ENCODE data around the gene MCM3.

The MCM3 gene

DNA sequence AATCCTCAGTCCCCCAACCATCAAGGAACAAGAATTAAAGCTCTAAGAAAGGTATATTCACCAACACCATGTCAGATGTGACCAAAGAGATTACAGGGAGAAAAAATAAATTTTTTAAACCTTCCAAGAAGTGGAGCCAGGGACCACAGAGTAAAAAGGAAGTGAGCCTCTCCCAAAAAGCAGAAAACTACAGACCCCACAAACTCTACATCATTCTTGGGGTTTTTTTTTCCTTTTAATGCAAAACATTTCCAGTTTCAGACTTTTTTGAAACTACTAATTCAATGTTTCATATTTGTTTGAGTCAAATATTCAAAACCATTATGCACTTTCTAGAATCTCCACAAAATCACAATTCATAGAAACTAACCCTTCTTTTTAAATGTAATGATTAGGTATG is 33.4 kb downstream of the MCM3 start:
- no peaks in the 10 kb centered on the region for H3K4me1 ChIP-seq (ENCODE audit: insufficient read depth, low read length)
- H3K36me3 ChIP-seq (ENCODE audit: insufficient read depth, low read length): no peaks in the 10 kb centered on the region
- H3K9ac ChIP-seq (ENCODE audit: low read depth, low read length): no peak overlapping the region

DNA sequence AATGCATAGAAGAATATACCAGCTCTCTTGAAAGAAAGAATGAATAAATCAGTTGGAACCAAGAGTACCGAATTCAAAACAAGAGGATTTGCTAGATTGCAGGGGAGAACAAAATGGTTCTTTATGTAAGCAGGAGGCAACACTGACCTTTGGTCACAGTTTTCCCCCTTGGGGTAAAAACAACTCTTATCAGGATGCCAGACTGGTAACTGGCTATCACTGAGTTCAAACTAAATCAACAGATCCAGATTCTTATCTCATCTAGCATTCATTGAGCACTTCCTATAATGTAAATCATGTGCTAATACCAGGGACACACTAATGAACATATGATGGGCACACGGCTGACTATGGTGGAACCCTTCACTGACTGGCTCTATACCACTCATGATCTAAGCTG is 35.5 kb downstream of the MCM3 start:
- no peaks in the 10 kb centered on the region for H3K4me1 ChIP-seq (ENCODE audit: insufficient read depth, low read length)
- H3K36me3 ChIP-seq (ENCODE audit: insufficient read depth, low read length): no peaks in the 10 kb centered on the region
- H3K9me3 ChIP-seq (ENCODE audit: control insufficient read depth, insufficient read depth, low read length): no peaks in the 10 kb centered on the region
- H3K9ac ChIP-seq (ENCODE audit: low read depth, low read length): no peak overlapping the region

More for the DNA sequence above, 33.4 kb downstream of the MCM3 start:
- no peaks in the 10 kb centered on the region for H3K9me3 ChIP-seq (ENCODE audit: control insufficient read depth, insufficient read depth, low read length)

DNA sequence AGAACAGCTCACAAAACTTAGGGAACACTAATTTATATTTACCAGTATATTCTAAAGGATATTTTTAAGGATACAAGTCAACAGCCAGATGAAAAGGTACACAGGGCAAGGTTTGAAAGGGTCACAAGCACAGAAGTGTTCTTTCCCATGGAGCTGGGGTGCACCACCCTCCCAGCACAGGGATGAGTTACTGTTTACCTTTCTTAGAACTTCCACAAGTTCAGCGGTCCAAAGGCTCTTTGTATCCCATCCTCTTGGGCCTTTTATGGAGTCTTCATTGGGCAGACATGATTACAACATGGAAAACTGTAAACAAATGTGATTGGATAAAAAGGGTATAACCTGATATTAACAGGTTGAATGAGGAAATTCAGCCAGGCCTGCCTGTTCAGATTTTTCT is 39.1 kb downstream of the MCM3 start:
- Histone ChIP-seq H3K9ac (ENCODE audit: low read depth, low read length) (no peak overlapping the region), H3K4me1 (ENCODE audit: insufficient read depth, low read length) (no peaks in the 10 kb centered on the region)

DNA sequence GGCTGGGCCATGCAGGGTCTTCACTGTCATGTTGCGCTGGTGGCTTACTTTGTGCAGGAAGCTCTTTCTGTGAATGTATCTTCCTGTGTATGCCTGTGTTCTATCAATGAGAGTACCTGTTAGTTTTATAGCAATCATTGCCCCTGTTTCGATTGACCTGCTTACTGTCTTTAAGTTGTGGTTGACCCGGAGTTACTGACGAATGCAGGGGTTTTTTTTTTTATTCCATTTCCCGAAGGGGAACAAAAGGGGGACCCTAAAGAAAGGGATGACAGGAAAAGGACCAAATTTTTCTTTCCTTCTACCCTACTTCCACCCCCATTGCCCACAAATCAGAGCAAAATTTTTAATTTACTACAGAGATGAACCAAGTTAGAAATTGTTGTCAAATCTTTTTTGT is 40.1 kb downstream of the MCM3 start, which contains the start of gene IL17F:
IL17F (minus strand) TSS at position 101 of the 400 bp plus-strand sequence; CDS start at position 30, 71 bp downstream.
- H3K36me3 ChIP-seq (ENCODE audit: insufficient read depth, low read length): no peaks in the 10 kb centered on the region
- no peaks in the 10 kb centered on the region for H3K4me1 ChIP-seq (ENCODE audit: insufficient read depth, low read length)
- H3K9me3 ChIP-seq (ENCODE audit: control insufficient read depth, insufficient read depth, low read length): no peaks in the 10 kb centered on the region
- H3K9ac ChIP-seq (ENCODE audit: low read depth, low read length): no peak within 1 kb of the TSS

More for the DNA sequence above, 39.1 kb downstream of the MCM3 start:
- Histone ChIP-seq H3K36me3 (ENCODE audit: insufficient read depth, low read length) (no peaks in the 10 kb centered on the region), H3K9me3 (ENCODE audit: control insufficient read depth, insufficient read depth, low read length) (no peaks in the 10 kb centered on the region)

DNA sequence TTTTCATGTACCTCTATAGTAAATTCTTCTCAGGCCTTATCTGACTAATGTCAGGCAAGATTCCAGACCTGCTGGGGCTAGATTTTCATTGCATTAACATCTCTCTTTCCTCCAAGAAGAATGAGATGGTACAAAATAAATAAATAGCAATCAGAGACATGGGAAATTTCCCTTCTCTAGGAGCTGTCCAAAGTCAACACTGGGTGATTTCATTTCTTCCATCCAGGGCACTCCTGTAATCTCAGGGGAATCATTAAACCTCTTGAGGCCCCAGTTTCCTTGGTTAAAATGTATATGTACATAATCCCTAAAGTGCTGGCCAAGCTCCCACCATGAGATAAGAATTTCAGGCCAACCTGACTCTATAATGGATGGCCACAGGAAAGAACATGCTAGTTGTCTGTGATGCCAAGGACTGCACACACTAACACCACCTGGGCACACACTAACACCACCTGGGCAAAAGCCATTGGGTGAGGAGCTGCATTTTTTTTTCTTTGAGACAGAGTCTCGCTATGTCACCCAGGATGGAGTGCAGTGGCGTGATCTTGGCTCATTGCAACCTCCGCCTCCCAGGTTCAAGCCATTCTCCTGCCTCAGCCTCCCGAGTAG is 41.2 kb downstream of the MCM3 start:
- Histone ChIP-seq H3K9ac (ENCODE audit: low read depth, low read length) (no peak overlapping the region), H3K9me3 (ENCODE audit: control insufficient read depth, insufficient read depth, low read length) (no peaks in the 10 kb centered on the region), H3K36me3 (ENCODE audit: insufficient read depth, low read length) (no peaks in the 10 kb centered on the region), H3K4me1 (ENCODE audit: insufficient read depth, low read length) (no peaks in the 10 kb centered on the region)

DNA sequence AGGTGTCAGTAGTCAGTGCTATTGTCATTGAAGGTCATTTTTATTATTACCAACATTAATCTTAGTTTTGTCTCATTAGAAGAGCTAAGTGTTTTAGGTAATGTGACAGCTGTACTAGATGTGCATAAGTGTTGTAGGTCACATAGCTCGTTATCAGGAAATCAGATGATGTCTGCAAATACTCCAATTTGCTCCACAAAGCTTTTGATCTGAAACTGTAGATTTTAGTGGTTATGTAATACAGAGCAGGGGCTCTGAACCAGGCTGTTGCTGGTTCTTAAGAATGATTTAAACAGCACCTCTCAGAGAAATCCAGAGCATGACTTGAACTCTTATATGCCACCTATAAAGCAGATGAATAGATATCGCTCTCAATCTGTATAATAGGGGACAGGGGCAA is 42.7 kb downstream of the MCM3 start:
- Histone ChIP-seq H3K9ac (ENCODE audit: low read depth, low read length) (no peak overlapping the region), H3K4me1 (ENCODE audit: insufficient read depth, low read length) (no peaks in the 10 kb centered on the region), H3K9me3 (ENCODE audit: control insufficient read depth, insufficient read depth, low read length) (no peaks in the 10 kb centered on the region), H3K36me3 (ENCODE audit: insufficient read depth, low read length) (no peaks in the 10 kb centered on the region)

DNA sequence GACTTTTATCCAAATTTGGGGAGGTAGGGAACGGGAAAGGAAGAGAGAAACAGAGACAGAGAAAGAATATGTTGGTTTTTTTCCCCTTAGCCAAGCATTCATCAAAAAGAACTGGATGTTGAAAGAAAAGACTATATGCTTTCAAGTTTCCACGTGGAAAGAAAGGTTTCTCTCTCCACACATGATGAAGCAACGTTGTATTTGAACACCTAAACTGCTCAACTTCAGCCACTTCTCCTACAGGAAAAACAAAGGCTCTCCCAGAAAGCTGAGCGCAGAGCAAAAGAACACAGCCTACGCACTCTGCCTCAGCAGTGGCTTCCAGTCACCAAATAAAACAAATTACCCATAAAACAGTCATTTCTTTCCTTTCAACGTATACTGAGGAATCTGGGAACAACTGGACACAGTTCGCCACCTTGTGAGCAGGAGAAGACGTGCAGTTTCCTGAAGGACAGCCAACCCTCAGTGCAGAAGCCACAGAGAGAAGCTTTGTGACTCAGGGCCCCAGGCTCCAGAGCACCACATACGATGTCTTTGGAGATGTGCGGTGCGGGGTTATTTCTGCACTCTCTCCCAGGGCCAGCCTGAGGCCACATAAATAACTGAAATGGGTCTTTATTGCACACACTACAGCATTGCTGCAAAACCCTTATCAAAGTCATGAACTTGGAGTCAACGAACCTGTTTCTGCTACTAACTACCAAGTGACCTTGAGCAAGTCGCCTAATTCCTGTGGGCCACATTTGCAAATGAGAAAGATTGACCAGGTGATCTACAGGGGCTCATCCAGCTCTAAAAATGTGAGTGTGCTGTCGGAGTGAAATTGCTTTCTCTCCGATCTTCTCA is 50.3 kb downstream of the MCM3 start:
- Histone ChIP-seq H3K36me3 (ENCODE audit: insufficient read depth, low read length) (no peaks in the 10 kb centered on the region), H3K9ac (ENCODE audit: low read depth, low read length) (no peak overlapping the region), H3K4me1 (ENCODE audit: insufficient read depth, low read length) (peaks cover 5% of the 10 kb centered on the region; the same call in 1 of the 2 replicates), H3K9me3 (ENCODE audit: control insufficient read depth, insufficient read depth, low read length) (no peaks in the 10 kb centered on the region)

DNA sequence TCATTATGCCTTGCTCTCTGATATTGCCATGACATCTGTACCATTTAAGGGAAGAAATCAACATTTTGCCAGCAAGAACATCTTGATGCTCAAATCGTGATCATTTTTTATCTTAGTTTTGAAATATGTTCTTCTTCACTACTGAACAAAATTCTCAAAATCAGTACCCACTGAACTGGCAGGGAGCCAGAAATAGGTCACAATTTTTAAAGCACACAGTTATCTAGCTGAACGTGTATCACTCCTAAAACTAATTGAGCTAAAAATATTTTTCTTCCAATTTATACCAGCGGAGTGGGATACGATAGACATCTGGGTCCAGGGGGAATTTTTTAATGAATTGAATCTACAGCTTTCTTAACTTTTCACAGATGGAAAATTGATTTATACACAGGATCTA is 51.5 kb downstream of the MCM3 start:
- no peak overlapping the region for H3K9ac ChIP-seq (ENCODE audit: low read depth, low read length)
- H3K36me3 ChIP-seq (ENCODE audit: insufficient read depth, low read length): no peaks in the 10 kb centered on the region
- H3K4me1 ChIP-seq (ENCODE audit: insufficient read depth, low read length): peaks cover 5% of the 10 kb centered on the region; the same call in 1 of the 2 replicates
- no peaks in the 10 kb centered on the region for H3K9me3 ChIP-seq (ENCODE audit: control insufficient read depth, insufficient read depth, low read length)

DNA sequence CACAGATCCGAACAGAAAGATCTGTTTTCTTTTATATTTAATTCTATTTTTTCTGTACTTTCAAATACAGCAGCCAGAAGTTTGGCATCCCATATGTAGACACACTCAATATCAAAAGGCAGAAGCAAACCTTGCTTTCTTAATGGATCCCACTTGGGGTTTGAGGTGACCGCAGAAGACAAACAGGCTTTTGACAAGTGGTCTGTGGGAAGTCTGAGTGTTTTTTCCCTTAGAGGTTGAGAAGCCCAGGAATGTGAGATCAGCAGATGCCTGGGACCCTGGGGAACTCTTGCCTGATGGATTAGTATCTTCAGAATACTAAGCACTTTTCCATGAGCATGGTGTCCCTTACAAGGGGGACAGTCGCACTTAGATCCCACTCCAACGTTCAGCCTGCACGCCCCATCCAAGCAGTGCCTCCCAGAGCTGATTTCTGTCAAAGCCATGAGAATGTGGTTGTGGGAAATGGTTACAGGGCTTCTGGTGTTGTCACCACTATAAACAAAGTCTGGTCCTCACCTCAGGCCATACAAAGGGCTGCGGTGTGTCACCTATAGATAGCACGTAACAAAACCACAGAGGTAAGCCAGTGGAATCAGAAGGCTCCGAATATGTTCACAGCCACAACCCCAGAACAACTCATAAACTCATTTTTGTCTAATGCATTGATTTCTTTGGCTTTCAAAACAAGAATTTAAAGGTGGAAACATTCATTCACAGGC is 53.0 kb downstream of the MCM3 start:
- no peaks in the 10 kb centered on the region for H3K36me3 ChIP-seq (ENCODE audit: insufficient read depth, low read length)
- H3K9me3 ChIP-seq (ENCODE audit: control insufficient read depth, insufficient read depth, low read length): no peaks in the 10 kb centered on the region
- peaks cover 5% of the 10 kb centered on the region; the same call in 1 of the 2 replicates for H3K4me1 ChIP-seq (ENCODE audit: insufficient read depth, low read length)
- no peak overlapping the region for H3K9ac ChIP-seq (ENCODE audit: low read depth, low read length)

DNA sequence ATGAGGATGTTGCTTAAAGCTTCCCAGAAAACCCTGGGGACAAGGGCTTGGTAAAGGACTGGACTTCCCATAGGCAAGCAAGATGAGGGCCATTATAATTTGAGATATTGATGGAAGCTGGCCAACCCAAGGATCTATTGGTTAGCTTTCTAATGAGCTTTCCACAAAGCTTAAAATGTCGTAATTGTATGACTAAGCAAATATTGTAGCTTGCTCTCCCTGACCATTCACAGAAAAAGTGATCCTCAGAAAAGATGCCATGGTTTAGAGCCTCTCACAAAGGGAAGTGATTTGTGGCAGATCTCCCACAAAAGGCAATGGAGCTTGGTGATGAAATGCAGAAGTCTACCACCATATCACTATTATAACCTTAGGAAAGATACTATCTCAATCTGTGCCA is 53.9 kb downstream of the MCM3 start:
- no peak overlapping the region for H3K9ac ChIP-seq (ENCODE audit: low read depth, low read length)
- H3K4me1 ChIP-seq (ENCODE audit: insufficient read depth, low read length): peaks cover 5% of the 10 kb centered on the region; the same call in 1 of the 2 replicates
- H3K9me3 ChIP-seq (ENCODE audit: control insufficient read depth, insufficient read depth, low read length): no peaks in the 10 kb centered on the region
- no peaks in the 10 kb centered on the region for H3K36me3 ChIP-seq (ENCODE audit: insufficient read depth, low read length)

DNA sequence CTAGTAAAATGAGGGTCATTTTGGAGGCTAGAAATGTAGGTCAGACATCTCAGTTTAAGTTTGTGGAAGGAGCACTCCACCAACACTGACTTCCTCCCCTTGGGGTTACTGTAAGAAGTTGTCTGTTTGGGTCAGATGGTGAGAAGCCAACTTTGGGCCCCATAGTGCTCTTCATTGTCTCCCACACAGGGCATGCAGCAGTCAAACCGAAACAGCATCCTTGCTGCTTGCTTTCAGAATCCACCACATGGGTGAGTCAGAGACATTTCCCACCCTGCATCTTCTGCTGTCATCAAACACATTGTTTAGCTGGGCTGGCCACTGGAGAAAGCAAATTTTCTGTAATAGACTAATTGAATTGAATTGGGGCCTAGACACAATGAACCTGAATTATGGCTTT is 57.0 kb downstream of the MCM3 start:
- H3K9me3 ChIP-seq (ENCODE audit: control insufficient read depth, insufficient read depth, low read length): no peaks in the 10 kb centered on the region
- no peaks in the 10 kb centered on the region for H3K36me3 ChIP-seq (ENCODE audit: insufficient read depth, low read length)
- no peaks in the 10 kb centered on the region for H3K4me1 ChIP-seq (ENCODE audit: insufficient read depth, low read length)

DNA sequence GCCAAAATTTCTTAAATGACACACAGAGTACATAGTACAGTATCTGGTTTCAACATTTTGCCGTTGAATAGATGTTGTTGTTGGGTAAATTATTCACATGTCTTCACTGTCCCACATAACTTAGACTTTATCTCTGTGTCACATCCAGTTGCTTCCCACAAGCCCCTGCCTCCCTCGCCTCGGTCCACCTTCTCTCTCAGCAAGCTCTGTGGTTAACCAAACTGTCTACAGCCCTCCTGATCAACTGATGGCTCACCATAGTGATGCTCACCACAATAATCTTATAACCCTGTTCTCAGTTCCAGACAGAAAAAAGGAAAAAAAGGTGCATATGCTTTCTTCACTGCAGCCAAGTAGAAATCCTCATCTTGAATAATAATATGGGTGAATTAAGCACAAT is 63.2 kb downstream of the MCM3 start:
- no peaks in the 10 kb centered on the region for H3K4me1 ChIP-seq (ENCODE audit: insufficient read depth, low read length)
- H3K9me3 ChIP-seq (ENCODE audit: control insufficient read depth, insufficient read depth, low read length): no peaks in the 10 kb centered on the region
- H3K9ac ChIP-seq (ENCODE audit: low read depth, low read length): no peak overlapping the region
- no peaks in the 10 kb centered on the region for H3K36me3 ChIP-seq (ENCODE audit: insufficient read depth, low read length)

More for the DNA sequence above, 57.0 kb downstream of the MCM3 start:
- H3K9ac ChIP-seq (ENCODE audit: low read depth, low read length): no peak overlapping the region

DNA sequence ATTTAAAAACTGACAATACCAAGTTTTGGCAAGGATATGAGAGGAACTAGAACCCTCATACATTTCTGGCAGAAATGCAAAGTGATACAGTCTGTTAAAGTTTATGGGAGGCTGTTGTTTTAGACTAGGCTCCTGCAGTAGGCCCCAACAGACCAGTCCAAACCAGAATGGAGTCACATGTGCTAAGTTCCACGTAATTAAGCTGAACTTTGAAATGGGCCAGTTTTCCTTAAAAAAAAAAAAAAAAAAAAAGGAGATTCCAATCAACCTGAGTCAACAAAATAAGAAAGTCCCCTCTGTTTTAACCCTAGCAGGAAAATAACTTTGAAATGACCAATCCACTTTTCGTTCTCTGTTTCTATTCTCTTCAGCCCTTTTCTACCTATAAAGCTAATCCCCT is 66.8 kb downstream of the MCM3 start:
- no peak overlapping the region for H3K9ac ChIP-seq (ENCODE audit: low read depth, low read length)
- H3K9me3 ChIP-seq (ENCODE audit: control insufficient read depth, insufficient read depth, low read length): no peaks in the 10 kb centered on the region
- H3K4me1 ChIP-seq (ENCODE audit: insufficient read depth, low read length): no peaks in the 10 kb centered on the region
- no peaks in the 10 kb centered on the region for H3K36me3 ChIP-seq (ENCODE audit: insufficient read depth, low read length)

DNA sequence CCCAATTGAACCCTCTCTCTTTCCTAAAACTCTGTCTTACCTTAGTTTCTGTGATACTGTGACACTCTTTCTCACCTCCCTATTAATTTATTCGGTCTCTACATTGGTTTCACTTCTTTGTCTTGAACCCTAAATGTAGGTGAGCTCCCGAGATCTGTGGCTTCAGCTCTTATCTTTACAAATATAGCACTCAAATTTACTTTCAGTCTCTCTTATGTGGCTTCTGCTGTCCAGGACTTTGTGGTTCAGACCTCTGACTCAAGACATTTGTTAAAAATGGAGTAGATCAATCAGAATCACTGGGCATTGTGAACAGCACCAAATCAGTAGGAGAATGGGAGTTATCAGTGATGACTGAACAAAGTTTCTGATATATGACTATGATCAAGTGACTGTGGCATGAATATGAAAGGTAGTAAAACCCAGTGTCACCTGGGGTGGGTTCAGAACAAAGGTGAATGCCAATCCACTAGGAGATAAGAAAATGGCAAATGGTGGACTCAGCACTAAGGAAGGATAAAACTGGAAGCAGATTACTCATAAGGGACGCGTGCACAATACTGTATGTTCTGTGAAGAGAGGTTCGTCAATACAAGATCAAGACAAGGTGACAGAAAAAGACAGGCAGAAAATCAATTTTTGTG is 67.5 kb downstream of the MCM3 start:
- no peak overlapping the region for H3K9ac ChIP-seq (ENCODE audit: low read depth, low read length)
- H3K36me3 ChIP-seq (ENCODE audit: insufficient read depth, low read length): no peaks in the 10 kb centered on the region
- no peaks in the 10 kb centered on the region for H3K4me1 ChIP-seq (ENCODE audit: insufficient read depth, low read length)
- no peaks in the 10 kb centered on the region for H3K9me3 ChIP-seq (ENCODE audit: control insufficient read depth, insufficient read depth, low read length)

Measured in ES-I3 (cell line).